Fibroblast of peridontal ligament (primary cell): ENCODE measurements around the gene KREMEN2.
"Not testable (repeated sequence)": the region's sequence is repeated elsewhere in the genome, so short reads cannot be mapped to it uniquely, and the experiment has no call there.

Source experiments
- DNase-seq: peaks from one replicate; pipeline ENCODE4 v3.0.0-alpha.2; 2010; ENCODE audit errors: extremely low read depth

The KREMEN2 gene

DNA sequence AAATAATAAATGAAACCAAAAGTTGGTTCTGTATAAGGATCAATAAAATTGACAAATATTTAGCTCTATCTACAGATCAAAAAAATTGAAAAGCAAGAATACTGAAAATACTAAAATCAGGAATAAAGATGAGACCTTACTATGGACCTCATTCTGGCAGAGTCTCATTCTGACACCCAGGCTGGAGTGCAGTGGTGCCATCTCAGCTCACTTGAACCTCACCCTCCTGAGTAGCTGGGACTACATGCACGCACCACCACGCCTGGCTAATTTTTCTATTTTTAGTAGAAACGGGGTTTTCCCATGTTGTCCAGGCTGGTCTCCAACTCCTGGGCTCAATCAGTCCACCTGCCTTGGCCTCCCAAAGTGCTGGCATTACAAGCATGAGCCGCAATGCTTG, 22.0 kb upstream of the KREMEN2 start:
- no peak for DNase-seq

DNA sequence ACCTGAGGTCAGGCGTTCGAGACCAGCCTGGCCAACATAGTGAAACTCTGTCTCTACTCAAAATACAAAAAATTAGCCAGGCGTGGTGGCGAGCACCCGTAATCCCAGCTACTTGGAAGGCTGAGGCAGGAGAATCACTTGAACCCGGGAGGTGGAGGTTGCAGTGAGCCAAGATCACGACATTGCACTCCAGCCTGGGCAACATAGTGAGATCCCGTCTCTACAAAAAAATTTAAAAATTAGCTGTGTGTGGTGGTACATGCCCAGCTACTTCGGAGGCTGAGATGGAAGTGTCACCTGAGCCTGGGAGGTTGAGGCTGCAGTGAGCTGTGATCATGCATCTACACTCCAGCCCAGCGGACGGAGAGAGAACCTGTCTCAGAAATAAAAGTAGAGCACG, 20.4 kb upstream of the KREMEN2 start:
- DNase-seq: not testable (repeated sequence)

DNA sequence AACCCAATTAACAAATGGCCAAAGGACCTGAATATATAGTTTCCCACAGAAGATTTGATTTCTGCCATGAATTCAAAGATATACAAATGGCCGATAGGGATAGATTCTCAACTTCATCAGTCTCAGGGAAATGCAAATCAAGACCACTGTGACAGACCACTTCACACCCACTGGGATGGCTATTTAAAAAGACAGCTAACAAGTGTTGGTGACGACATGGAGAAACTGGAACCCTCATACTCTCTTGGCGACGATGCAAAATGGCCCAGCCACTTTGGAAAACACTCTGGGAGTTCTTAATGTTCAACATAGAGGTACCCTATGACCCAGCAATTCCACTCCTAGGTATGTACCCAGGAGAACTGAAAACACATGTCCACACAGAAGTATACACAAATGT, 17.4 kb upstream of the KREMEN2 start:
- DNase-seq: no peak

DNA sequence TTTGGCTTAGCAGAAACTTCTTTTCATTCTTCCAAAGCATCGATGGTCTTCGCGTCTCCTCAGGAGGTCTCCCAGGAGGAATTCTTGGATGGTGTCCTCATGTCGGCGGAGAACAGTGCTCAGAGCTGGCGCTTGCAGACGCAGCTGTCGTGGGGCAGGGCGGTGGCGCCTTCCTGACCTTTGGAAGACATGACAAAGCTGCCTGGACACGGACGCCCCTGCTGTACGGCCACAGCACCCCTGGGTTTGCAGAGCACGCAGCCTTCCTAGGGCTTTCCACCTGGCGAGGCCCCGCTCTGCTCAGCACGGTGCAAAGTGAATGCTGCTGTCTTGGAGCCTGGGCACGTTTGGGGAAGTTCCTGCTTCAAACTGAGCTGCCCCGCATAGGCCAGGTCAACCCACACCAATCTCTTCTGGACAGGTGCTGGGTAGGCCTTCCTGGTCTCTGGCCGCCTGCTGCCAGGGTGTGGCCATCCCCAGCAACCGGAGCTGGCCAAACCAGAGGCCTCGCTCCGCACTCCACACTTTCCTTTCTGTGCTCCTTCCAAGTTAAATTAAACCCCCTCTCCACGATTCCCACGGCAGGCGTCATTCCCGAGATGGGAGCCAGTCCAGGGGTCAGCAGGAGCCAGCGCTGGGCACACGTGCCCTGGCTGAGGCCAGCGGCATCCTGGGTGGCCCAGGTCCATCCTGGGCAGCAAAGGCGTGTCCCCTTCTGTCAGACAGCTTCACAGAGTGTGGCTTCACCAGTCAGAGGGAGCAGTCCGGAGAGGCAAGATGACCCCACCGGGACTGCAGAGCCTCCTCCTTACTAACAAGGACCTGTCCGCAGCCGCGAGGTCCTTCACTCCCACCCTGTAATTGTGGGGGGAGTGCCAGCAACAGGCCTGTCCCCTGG, 15.0 kb upstream of the KREMEN2 start:
- no peak for DNase-seq

DNA sequence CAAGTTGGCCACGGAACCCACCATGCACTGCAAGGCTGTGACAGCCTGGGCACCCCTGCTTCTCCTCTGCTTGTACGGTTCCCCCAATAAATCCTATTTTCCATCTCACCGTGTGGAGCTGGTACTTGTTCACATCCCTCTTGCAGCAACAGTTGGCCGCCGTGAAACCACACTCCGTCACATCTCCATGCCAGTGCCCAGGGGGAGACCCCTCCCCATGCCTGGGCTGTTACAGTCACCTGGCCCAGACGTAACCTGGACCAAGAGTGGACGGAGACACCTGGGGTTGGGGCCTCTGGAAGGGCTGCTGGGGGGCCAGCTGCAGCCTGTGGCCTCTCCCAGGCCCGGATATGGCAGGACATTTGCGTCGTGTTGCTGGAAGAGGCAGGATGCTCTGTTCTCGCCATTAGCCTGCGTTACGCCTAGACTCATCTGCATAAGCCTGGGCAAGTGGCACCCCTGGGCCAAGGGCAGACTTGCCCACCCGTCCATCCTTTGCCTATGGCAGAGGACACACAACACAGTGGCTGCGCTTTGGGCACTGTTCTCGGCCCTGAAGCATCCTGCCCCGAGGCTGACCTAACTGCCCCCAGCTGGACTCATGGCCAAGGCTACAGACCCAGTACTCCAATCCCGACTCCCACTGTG, 14.2 kb upstream of the KREMEN2 start:
- no peak for DNase-seq

DNA sequence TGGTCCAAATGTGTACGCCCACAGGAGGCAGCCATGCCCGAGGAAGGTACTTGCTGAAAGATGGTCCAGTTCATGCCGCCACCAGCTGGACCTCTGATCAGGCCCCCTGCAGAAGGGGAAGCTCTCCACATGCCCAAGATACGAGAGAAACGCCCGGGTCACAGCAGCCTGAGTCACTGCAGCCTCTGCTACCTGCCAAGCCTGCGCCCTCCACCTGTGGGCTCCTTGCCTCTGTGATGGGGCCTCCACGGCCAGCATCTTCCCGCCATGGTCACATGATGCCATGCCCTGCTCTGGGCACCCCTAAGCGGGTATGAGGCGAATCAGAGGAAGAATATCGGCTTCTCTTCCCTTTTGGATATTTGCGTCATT, 13.7 kb upstream of the KREMEN2 start:
- DNase-seq: no peak

DNA sequence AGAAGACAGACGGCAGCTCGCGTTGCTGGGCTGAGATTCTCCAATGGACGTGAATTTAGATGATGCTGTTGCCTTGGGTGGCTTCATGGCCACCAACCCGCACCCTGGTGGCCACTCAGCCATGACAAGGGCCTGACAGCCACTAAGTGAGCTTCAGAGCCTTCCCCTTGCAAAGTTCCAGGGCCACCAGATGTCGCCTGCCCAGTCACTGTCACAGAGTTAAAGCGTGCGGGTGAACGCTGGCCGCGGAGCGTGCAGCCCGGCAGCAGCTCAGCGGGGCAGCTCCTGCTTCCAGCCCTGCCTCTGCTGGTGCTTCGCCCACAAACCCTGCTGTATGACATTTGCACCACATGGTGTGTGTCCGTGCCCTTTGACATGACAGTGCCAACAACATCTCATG, 13.3 kb upstream of the KREMEN2 start:
- DNase-seq: no peak

DNA sequence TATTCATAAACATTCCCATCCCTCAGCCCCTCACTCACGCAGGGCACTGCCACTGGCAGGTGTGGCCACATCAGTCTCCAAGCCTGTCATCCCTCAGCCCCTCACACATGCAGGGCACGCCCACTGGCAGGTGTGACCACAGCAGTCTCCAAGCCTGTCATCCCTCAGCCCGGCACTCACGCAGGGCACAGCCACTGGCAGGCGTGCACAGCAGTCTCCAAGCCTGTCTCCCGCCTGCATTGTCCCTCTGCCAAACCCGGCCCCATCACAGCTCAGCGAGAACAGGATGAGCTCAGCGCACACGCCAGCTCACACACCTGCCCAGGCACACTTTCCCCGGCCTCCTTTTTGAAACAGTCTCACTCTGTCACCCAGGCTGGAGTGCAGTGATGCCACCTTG, 11.4 kb upstream of the KREMEN2 start:
- no peak for DNase-seq

DNA sequence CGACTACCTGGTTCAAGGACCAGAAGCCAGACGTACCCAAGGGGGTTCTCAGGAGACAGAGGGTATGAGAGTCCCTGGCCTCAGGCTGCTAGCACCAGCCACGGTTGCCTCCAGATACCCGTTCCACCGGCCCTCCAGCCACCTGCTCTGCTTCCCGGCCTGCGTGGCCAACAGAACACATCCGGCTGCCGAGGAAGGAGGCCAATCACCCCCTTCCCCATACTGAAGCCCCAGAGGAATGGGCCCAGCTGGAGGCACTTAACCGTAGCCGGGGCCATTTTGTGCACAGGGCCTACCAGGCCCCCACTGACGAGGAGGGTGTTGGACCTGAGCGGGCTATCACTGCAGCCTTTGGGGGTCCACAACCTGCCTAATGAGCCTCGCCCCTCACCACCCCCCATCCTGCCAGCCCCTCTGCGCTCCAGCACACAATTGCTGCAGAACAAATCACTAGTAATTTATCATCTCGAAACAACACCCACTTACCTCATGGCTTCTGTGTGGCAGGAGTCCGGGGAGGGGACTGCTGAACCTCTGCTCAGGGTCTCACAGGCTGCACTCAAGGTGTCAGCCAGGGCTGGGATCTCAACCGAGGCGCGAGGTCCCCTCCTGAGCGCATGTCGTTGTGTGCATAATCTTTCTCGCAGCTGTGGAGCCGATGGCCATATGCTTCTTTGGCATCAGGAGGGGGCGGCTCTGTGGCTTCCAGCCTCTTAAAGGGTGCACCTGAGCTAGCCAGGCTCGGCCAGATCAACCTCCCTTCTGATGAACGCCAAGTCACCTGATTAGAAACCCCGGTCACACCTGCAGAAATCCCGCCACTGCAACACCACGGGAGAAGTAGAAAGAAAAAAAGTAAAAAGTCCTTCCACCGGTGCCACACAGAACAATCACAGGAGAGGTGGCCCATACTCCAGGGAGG, 10.1 kb upstream of the KREMEN2 start:
- no peak for DNase-seq

DNA sequence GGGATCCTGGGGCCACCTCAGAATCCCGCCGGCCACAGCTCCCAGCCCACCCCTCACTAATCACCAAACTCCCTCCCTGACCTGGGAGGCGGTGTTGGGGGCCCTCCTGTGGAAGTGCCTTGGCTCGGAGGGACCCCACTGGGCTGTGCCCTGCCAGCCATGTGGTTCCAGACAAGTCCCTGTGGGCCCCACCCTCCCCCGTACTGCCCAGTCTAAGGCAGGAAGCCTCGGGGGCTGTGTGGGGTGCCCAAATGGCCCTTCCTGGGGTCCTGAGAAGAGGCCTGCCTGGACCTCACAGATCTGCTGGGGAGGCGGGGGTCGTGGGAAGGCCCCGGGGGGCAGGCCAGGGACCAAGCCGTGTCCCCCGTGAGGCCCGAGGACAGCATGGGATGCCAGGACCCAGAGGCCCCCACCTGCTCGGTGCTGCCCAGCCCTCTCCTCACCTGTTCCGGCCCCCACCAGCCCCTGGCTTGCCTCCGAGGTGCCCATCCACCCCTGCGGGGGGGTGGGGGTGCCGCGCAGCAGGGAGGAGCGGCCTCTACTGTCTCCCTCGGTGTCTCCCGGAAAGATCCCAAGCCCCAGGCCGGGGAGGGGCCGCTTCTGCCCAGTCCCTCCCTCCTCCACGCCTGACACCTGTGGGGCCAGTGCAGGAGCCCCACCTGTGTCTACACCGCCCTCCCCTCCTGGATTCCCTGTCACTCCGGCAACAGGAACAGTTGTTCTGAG, 9.3 kb upstream of the KREMEN2 start:
- no peak for DNase-seq

DNA sequence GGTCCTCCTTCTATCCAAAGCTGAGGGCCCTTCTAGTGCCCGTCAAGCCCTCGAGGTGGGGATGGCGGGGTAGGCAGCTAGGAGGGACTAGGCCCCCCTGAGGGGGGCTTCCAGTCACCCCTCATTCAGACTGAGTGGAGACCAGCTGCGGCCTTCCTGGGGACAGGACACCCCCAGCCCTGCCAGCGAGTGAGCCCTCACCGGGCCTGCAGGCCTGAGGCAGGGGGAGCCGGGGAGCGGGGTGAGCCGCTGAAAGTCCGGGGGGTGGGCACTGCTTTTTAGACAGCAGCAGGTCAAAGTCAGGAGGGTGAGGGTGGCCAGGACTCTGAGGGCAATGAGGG, 8.7 kb upstream of the KREMEN2 start:
- no peak for DNase-seq

DNA sequence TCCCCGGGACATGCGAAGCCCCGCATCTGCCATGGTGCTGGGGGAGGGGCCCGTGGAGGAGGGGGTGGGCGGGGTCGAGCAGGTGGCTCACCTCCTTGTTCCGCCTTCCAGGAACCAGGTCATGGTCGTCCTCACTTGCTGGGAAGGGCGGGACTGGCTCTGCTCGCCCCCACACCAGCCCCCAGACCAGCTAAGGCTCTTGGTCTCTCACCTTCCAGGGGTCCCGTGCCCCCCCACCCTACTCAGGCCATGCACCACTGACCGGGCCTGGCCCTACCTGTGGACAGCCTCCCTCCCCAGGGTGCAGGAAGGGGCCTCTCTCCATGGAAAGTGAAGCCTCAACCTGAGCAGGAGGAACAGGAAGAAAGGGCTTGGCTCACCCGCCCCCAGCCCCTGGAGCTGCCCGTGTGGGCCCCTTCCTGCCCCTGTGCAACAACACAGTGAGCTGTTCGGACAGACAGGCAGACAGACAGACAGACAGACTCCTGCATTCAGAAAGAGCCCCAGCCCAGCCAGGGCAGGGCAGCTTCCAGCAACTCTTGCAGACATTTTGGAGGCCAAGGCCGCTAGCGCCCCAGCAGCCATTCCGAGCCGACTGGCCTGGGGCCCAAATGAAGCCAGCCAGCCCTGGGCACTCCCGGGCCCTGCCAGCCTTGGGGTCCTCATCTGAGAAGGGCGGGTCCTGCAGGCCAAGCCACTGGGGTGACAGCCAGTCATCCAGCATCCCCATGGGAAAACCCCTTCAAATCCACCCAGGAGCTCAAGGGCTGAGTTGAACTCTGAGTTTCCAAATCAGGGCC, 8.1 kb upstream of the KREMEN2 start:
- no peak for DNase-seq

DNA sequence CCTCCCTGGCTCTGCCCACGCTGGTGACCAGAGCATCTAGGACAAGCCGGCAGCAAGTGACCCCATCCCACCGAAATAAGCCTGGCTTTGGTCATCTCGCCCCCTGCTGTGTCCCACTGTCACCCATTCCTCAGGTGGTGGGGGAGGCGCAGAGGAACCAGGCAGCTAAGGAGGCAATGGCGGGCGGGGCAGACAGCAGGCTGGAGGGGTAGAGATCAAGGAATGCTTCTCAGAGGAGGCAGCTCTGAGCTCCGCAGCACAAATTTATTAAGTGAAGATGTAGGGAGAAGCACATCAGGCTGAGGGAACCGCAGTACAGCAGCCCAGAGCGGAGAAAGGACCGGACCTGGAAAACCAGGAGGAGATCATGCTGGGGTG, 7.5 kb upstream of the KREMEN2 start:
- DNase-seq: no peak

DNA sequence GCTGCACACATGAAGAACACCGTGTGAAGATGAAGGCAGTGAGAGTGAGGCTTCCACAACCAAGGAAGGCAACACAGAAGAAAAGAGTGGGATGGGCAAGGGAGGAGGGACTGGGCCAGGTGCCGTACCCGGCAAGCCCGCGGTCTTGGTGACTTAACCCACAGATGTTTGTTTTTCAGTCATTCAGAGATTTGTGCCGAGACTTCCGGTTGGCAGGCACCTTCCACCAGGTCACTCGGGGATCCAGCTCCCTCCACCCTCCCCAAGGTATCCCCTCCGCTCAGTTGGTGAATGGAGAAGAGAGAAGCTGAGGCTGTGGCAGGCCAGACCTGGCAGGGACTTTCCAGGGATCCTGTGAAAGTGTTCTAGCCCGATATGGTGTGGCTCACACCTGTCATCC, 4.9 kb upstream of the KREMEN2 start:
- no peak for DNase-seq

DNA sequence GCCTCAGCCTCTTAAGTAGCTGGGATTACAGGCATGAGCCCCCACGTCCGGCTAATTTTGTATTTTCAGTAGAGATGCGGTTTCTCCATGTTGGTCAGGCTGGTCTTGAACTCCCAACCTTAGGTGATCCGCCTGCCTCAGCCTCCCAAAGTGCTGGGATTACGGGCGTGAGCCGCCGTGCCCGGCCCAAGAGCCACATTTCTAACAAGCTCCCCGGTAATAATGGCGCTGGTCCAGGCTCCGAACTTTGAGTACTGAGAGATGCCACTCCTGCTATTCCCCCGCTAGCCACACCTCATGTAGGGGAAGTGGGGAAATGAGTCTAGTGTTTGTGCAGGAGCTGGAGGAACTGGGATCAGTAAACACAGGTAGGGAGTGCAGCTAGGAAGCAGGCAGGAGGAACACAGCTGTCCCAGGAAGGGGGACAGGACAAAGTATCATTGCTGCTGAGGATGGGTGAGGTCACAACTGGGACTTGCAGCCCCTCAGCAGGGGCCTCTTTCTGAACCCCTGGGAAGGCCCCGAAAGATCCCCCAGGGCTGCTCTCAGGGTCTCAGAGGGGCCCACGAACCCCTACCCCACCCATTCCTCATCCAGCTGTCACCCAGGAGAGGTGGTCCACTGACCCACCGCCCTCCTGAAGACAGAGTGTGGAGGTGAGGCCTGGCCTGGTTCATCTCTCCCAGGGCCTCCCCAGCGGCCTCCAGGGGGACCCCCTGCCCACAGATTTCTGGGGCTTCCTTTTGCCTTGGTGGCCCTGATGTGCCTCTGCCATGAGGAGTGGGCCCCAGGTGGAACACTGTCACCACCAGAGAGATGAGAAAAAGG, 3.7 kb upstream of the KREMEN2 start:
- DNase-seq: no peak

DNA sequence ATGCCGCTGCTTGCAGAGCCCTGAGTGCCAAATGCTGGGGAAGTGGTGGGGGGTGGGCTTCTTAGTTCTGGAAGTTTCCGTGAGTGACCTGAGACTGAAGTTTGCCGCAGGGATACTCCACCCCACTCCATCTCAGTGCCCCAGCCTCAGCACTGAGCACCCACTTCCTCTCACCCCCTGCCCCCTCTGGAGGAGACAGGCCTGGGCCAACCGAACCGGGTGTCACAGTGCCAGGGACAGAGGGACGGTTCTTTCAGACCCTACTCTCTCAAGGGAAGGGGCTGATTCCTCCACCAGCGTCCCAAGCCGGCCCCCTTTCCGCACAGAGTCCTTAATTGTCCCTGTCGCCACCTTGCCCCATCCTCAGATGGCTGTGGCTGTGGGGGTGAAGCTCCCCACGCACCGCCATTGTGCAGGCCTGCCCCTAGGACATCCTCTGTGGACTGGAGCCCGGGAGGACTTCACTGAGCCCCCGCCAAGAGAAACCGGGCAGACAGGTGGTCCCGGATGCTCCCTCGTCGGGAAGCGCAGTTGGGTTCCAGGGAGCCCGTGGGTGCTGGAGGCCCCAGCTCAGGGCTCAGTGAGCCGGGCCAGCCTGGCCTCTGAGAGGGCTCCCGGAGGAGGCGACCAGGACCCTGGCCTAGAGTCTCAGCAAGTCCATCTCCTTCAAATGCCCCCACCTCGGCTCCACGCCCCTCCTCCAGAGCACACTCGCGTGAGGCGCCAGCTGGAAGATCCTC, 1.6 kb upstream of the KREMEN2 start:
- DNase-seq: no peak

DNA sequence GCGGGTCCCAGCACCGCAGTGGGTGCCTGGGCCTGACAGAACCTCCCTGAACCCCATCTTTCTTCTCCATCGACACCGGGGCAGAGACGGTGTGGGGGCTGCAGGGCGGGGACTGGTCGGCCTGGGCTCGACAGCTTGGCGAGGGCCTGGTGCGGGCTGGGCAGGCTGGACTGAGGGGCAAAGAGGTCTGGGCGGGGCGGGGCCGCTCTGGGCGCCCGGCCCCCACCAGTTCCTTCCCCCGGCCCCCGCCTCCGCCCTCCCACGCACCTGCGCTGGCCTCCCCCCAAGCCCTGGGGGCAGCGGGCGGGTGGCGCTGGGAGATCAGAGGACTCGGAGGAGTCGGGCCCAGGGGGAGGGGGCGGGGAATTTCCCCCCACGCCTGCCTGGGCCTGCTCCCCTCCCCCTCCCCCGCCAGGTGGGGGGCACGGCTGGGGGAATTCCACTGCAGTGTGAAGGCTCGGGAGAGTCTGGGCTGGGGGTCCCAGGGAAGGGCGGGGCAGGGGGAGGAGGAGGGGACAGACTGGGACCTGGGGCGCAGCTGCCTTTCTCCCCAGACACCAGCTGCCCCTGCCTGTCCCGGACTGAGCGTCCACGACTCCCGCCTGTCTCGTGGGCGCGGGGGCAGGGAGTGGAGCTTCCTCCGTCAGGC, 877 bp upstream of the KREMEN2 start:
- DNase-seq: no peak

DNA sequence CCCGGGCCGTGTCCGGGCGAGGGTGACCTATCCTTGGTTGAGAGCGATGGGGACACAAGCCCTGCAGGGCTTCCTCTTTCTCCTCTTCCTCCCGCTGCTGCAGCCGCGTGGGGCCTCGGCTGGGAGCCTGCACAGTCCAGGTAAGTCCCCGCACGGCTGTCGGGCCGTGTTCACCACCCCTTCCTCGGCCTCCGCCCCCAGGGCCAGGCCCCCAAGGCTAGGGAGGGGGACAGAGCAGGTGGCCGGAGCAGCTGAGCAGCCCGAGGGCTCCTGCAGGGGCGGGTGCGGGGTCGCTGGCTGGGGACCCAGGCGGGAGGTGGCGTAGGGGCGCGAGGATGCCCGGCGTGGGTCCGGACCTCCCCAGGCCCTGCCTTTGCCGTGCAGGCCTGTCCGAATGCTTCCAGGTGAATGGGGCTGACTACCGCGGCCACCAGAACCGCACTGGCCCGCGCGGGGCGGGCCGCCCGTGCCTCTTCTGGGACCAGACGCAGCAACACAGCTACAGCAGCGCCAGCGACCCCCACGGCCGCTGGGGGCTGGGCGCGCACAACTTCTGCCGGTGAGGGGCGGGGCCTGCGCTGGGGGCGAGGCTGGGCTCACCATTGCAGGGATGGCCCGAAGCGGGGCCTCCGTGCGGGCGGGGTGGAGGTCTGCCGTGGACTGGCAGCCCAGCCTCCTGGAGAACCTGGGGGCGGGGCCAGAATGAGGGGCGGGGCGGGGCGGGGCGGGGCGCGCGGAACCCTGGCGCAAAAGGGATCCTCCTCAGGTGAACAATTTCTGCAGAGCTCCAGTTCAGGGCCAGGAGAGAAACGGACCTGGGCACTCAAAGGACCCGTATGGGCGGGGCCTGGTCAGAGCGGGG, 631 bp downstream of the KREMEN2 start:
- no peak for DNase-seq
